Natural killer cell (primary cell): Measurements from ENCODE around the gene PCBP3. TPM values are rescaled to one million over a fixed set of nuclear protein-coding genes. Genes with fewer than 3 reads are reported as not detected.

ENCODE experiments used
- ATAC-seq, 3 donors: fragments of 150-1000 bp in 2 of 3; fragments of 200-7000 bp in 1 of 3; cut with Tn5 transposase; 1 replicate in 1 of 3; 2 replicates in 2 of 3; pipeline ENCODE4 v1.10.0; 2021; ENCODE audit warnings: mild to moderate bottlenecking in 2 of 3, moderate library complexity in 2 of 3
- DNase-seq, 2 donors: peaks; one replicate each; pipeline versions ENCODE4 v3.0.0 to v3.0.0-alpha.2; 2013 to 2021; ENCODE audit warnings: mixed read lengths in 1 of 2
- H3K27ac ChIP-seq: one replicate; pipeline ENCODE4 v1.5.1; 2013; ENCODE audit warnings: mild to moderate bottlenecking, low read length
- H3K27me3 ChIP-seq: one replicate; pipeline ENCODE4 v1.6.1; 2013; ENCODE audit warnings: low read length; ENCODE audit not compliant: control insufficient read depth, insufficient read depth
- H3K36me3 ChIP-seq: one replicate; pipeline ENCODE4 v1.6.1; 2013; ENCODE audit warnings: low read length; ENCODE audit not compliant: control insufficient read depth, insufficient read depth
- H3K4me1 ChIP-seq: one replicate; pipeline ENCODE4 v1.6.1; 2013; ENCODE audit warnings: low read length; ENCODE audit not compliant: control insufficient read depth, insufficient read depth
- H3K4me3 ChIP-seq: one replicate; pipeline ENCODE4 v1.5.1; 2013; ENCODE audit warnings: low read length
- H3K9me3 ChIP-seq: one replicate; pipeline ENCODE4 v1.6.1; 2013; ENCODE audit warnings: low read length; ENCODE audit not compliant: control insufficient read depth, insufficient read depth
- H3K27ac Mint-ChIP-seq, 2 donors: one replicate each; pipeline ENCODE4 v1.8.0; 2022; ENCODE audit warnings: mild to moderate bottlenecking in 2 of 2, mixed read lengths in 2 of 2, moderate library complexity in 1 of 2
- H3K27me3 Mint-ChIP-seq, 2 donors: one replicate each; pipeline ENCODE4 v1.8.0; 2022; ENCODE audit warnings: low read depth in 2 of 2, mixed read lengths in 2 of 2
- H3K36me3 Mint-ChIP-seq: one replicate; pipeline ENCODE4 v1.8.0; 2022; ENCODE audit warnings: mixed read lengths
- H3K4me1 Mint-ChIP-seq, 2 donors: one replicate each; pipeline ENCODE4 v1.8.0; 2022; ENCODE audit warnings: mixed read lengths in 2 of 2
- H3K4me3 Mint-ChIP-seq: one replicate; pipeline ENCODE4 v1.8.0; 2022; ENCODE audit warnings: mild to moderate bottlenecking, moderate library complexity, mixed read lengths
- H3K9me3 Mint-ChIP-seq, 2 donors: one replicate each; pipeline ENCODE4 v1.8.0; 2022; ENCODE audit warnings: mixed read lengths in 2 of 2
- WGBS: methylation state at CpG from one replicate; pipeline ENCODE4 v1.1.7; 2013; ENCODE audit warnings: missing lambda C conversion rate; ENCODE audit not compliant: insufficient coverage; 5-methylcytosine and 5-hydroxymethylcytosine counted together
- intact Hi-C: fragments of 100-400 bp; cut with micrococcal nuclease; formaldehyde crosslinking; loops from one replicate; pipeline ENCODE4 v1.14.2; 2022
- total RNA-seq, 4 donors: library from RNA; stranded (reverse); fragments of 120-200 nt in 1 of 4; gene quantifications; one replicate each; pipeline versions ENCODE4 v1.2.3 to v1.2.4, GENCODE V29; 2013 to 2022
- TF ChIP-seq, protein P1 (sequence below): fragments of 200-600 bp; IDR thresholded peaks from one replicate; pipeline ENCODE4 v1.8.0; 2022; ENCODE audit warnings: antibody characterized with exemption

PCBP3 gene
- 1 to 10 TPM in 1 of 3 donors, under 1 TPM in 2; 0.50 to 3.0 (median 0.52) TPM for total RNA-seq
- total RNA-seq (2013) = 1.8 TPM

GRCh38 chr21:45643021-45643980 is at the start of gene PCBP3:
Gene PCBP3 (plus strand): TSS chr21:45643725. CDS start chr21:45850086, 206,361 bp downstream.
- Mint-ChIP-seq H3K4me1 (peaks cover 4 to 12% of the 10 kb centered on the region in 2 donors), H3K9me3 (peaks cover 2 to 3% of the 10 kb centered on the region in 2 donors), H3K4me3 (peak within 1 kb of the TSS; percentile 84), H3K27ac (peak within 1 kb of the TSS; percentile 22 to 45), H3K27me3 (peaks cover 32 to 33% of the 10 kb centered on the region in 2 donors), H3K36me3 (no peaks in the 10 kb centered on the region)
- H3K4me3 ChIP-seq = no peak within 1 kb of the TSS
- no peaks in the 10 kb centered on the region for H3K9me3 ChIP-seq
- H3K4me1 ChIP-seq = peaks cover 13% of the 10 kb centered on the region
- DNase-seq = peak; percentile 66 to 93
- ATAC-seq = peak; percentile 77 to 90 (median 78)
- H3K27me3 ChIP-seq = peaks cover 17% of the 10 kb centered on the region
- WGBS = under 1% methylated on average over 105 of the region's 120 CpGs
- intact Hi-C loops = no loop called here
- H3K27ac ChIP-seq = no peak within 1 kb of the TSS
- no peaks in the 10 kb centered on the region for H3K36me3 ChIP-seq
- TF ChIP-seq, protein P1, sequence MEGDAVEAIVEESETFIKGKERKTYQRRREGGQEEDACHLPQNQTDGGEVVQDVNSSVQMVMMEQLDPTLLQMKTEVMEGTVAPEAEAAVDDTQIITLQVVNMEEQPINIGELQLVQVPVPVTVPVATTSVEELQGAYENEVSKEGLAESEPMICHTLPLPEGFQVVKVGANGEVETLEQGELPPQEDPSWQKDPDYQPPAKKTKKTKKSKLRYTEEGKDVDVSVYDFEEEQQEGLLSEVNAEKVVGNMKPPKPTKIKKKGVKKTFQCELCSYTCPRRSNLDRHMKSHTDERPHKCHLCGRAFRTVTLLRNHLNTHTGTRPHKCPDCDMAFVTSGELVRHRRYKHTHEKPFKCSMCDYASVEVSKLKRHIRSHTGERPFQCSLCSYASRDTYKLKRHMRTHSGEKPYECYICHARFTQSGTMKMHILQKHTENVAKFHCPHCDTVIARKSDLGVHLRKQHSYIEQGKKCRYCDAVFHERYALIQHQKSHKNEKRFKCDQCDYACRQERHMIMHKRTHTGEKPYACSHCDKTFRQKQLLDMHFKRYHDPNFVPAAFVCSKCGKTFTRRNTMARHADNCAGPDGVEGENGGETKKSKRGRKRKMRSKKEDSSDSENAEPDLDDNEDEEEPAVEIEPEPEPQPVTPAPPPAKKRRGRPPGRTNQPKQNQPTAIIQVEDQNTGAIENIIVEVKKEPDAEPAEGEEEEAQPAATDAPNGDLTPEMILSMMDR = no peak

DNA sequence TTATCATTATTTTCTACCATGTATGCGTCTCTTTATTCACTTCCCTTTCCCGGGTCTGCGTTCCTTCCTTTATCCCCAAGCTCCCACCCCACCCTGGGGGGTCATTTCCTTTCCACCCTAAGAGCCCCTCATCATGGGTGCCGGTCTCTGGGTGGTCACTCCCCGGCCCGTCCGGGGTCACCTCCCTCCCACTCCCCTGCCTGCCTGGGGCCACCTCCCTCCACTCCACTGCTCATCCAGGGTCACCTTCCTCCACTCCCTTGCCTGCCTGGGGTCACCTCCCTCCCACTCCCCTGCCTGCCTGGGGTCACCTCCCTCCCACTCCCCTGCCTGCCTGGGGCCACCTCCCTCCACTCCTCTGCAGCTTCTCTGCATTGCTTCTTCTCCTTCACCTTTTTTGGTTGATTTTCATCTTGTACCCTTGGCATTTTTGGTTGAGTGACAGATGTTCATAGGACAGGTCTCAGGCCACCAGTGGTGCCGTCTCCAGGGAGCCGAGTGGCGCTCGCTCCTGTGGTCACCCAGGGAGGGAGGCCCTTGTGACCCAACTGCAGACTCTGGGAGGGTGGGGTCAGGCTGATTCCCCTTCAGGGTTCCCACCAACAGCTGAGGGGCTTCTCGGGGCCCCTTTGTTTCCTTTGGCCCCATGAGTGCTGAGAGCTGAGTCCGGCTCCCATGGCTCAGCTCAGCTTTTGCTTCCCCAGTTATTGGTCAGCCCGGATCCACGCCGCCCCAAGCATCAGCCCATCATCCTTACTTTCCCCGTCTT is 48.6 kb upstream of the PCBP3 start:
- Histone ChIP-seq H3K4me3 (no peak overlapping the region), H3K27ac (no peak overlapping the region), H3K27me3 (peaks cover 2% of the 10 kb centered on the region), H3K9me3 (no peaks in the 10 kb centered on the region), H3K4me1 (peaks cover 15% of the 10 kb centered on the region), H3K36me3 (no peaks in the 10 kb centered on the region)
- Mint-ChIP-seq H3K27ac (no peak overlapping the region), H3K9me3 (no peaks in the 10 kb centered on the region), H3K36me3 (no peaks in the 10 kb centered on the region), H3K4me3 (no peak overlapping the region), H3K27me3 (peaks cover 9 to 12% of the 10 kb centered on the region in 2 donors), H3K4me1 (peaks cover 7% of the 10 kb centered on the region in 2 donors)
- WGBS = 76% methylated on average over 17 of the region's 17 CpGs
- intact Hi-C loops = loop anchor here (10.0 kb wide), 1 partner anchor 300 kb away; no protein-coding TSS in a partner anchor
- TF ChIP-seq, protein P1 = no peak
- no peak for DNase-seq
- no peak for ATAC-seq

- H3K36me3 ChIP-seq = no peaks in the 10 kb centered on the region
- no peaks in the 10 kb centered on the region for H3K27me3 ChIP-seq
- TF ChIP-seq, protein P1 = no peak
- Mint-ChIP-seq H3K9me3 (no peaks in the 10 kb centered on the region), H3K4me1 (peaks cover 7% of the 10 kb centered on the region in 2 donors), H3K4me3 (no peak overlapping the region), H3K27ac (no peak overlapping the region), H3K36me3 (no peaks in the 10 kb centered on the region), H3K27me3 (peaks cover 12 to 17% of the 10 kb centered on the region in 2 donors)
- no peak overlapping the region for H3K27ac ChIP-seq
- intact Hi-C loops = loop anchor here (1.0 to 10.0 kb wide), 3 partner anchors 41 to 301 kb away; no protein-coding TSS in a partner anchor
- H3K4me1 ChIP-seq = peaks cover 11% of the 10 kb centered on the region
- ATAC-seq (no peak), DNase-seq (no peak)
- no peak overlapping the region for H3K4me3 ChIP-seq
- no peaks in the 10 kb centered on the region for H3K9me3 ChIP-seq
- 94% methylated on average over 16 of the region's 16 CpGs for WGBS
These were observed 47.8 kb upstream of the PCBP3 start for GRCh38 chr21:45595574-45596295.
